C4-2B (cell line): ENCODE measurements around the gene HOXC9.

ENCODE experiments used
- H3K27ac ChIP-seq: fragments of 450-650 bp; 2 replicates; pipeline ENCODE4 v1.5.1; 2017
- CTCF ChIP-seq: fragments of 450-650 bp; conservative IDR thresholded peaks from 2 replicates; pipeline ENCODE4 v1.5.1; 2017; ENCODE audit warnings: mild to moderate bottlenecking
- ZFX ChIP-seq: fragments of 450-650 bp; IDR thresholded peaks from 2 replicates; pipeline ENCODE4 v1.6.1; 2017

Gene HOXC9

GRCh38 chr12:54032086-54032619 is 32.2 kb downstream of the HOXC9 start:
- H3K27ac ChIP-seq = no peak overlapping the region; the same call in 1 of the 2 replicates
- TF ChIP-seq CTCF = no peak
- TF ChIP-seq ZFX = no peak

GRCh38 chr12:54032627-54033100 is 32.7 kb downstream of the HOXC9 start, which contains the start of gene HOXC5:
Gene HOXC5, plus strand, starts transcription at chr12:54033050. Its CDS starts 73 bp downstream, at chr12:54033123.
- H3K27ac ChIP-seq = peak within 1 kb of the TSS; percentile 83
- TF ChIP-seq ZFX = no peak
- peak; percentile 99 for TF ChIP-seq CTCF

GRCh38 chr12:54033106-54033979 is 33.4 kb downstream of the HOXC9 start:
- TF ChIP-seq CTCF = no peak
- TF ChIP-seq ZFX = no peak
- H3K27ac ChIP-seq = peak overlapping the region; percentile 83

GRCh38 chr12:54033980-54034784 is 34.2 kb downstream of the HOXC9 start:
- H3K27ac ChIP-seq = peak overlapping the region; percentile 83
- TF ChIP-seq ZFX (no peak), CTCF (no peak)

GRCh38 chr12:54034785-54035310 is 34.9 kb downstream of the HOXC9 start:
- TF ChIP-seq CTCF (no peak), ZFX (no peak)
- H3K27ac ChIP-seq = peak overlapping the region; percentile 83; the same call in 1 of the 2 replicates

- TF ChIP-seq CTCF = no peak
- TF ChIP-seq ZFX = no peak
- H3K27ac ChIP-seq = no peak overlapping the region; the same call in 1 of the 2 replicates
Measured at GRCh38 chr12:54035568-54036264, 35.8 kb downstream of the HOXC9 start.
